ENCODE measurements around the gene AOX1.

DNA sequence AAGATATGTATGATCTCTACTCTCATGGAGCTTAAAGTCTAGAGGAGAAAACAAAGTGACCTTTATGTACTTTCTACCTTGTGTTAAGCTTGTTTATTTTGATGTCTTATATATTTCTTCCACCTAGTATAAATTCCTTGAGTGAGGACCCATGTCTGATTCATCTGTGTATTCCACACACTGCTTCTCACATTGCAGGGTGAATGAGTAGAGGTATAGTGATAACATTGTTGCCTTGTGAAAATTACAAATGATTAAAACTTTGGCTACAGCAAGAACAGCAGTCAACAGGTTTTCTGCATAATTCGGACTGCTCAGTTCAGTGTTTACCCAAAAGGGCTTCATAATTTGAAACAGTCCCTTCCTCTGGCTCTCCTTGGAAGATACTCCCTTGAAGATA lies 36.3 kb downstream of the AOX1 start:
- TF ChIP-seq ARNT (IDR thresholded peaks at IDR 0.05) (no peak), BHLHE40 (IDR thresholded peaks at IDR 0.05; ENCODE audit: borderline replicate concordance) (no peak), TARDBP (IDR thresholded peaks at IDR 0.05) (no peak), FOXA1 (IDR thresholded peaks at IDR 0.05) (no peak), LEF1 (IDR thresholded peaks at IDR 0.05; ENCODE audit: borderline replicate concordance) (no peak), HDGF (IDR thresholded peaks at IDR 0.05; ENCODE audit: borderline replicate concordance) (no peak), FOXM1 (IDR thresholded peaks at IDR 0.05; ENCODE audit: borderline replicate concordance) (no peak), ZNF384 (IDR thresholded peaks at IDR 0.05) (no peak), FOXK2 (IDR thresholded peaks at IDR 0.05) (no peak), SUZ12 (IDR thresholded peaks at IDR 0.05) (no peak)
